HG02623 (cell line): ENCODE measurements around the gene PPM1H.
A peak's percentile ranks its signal among the peaks of the same experiment; 100 is the strongest.
"Not testable (repeated sequence)": the region's sequence is repeated elsewhere in the genome, so short reads cannot be mapped to it uniquely, and the experiment has no call there.

ENCODE experiments used
- ATAC-seq: cut with Tn5 transposase; IDR thresholded peaks from one replicate; pipeline ENCODE4 v1.9.1; 2021; ENCODE audit warnings: moderate library complexity; ENCODE audit not compliant: unreplicated experiment

PPM1H gene, protein sequence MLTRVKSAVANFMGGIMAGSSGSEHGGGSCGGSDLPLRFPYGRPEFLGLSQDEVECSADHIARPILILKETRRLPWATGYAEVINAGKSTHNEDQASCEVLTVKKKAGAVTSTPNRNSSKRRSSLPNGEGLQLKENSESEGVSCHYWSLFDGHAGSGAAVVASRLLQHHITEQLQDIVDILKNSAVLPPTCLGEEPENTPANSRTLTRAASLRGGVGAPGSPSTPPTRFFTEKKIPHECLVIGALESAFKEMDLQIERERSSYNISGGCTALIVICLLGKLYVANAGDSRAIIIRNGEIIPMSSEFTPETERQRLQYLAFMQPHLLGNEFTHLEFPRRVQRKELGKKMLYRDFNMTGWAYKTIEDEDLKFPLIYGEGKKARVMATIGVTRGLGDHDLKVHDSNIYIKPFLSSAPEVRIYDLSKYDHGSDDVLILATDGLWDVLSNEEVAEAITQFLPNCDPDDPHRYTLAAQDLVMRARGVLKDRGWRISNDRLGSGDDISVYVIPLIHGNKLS

DNA sequence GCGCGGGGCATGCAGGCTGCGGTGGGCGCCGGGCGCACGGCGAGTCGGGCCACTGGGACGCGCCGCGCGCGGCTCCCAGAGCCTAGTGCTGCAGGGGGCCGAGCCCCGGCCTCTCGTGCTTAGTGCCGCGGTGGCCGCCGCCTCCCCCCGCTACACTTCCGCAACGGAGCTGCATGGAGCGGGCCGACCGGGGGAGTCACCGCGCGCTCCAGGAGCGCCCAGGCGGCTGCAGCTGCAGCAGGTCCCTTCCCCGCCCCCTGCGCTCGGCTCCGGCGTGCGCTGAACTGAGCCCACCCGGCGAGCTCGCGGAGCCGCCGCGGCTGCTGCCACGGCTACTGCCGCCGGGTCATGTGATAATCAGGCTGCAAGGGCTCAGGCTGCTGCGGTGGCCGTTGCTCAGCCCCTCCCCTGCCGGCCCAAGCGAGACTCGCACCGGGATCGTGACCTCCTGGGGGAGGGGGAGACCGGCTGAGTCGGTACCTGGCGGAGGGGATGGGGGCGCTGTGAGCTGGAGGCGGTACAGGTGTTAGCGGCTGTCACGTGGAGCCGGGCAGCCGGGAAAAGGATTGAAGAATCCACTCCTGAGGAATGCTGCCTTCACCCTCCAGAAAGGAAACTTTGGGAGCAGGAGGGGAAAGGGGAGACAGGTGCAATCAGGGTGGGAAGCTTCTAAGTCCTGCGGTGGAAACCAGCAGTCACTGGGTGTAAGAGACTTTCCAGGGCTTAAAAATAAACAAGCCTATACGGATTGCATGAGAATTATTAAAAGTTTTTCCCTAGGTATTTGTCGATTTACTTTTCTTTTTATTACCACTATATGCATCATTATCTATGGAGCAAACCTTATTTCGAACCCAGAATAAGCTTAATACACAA lies at the start of gene PPM1H:
Gene PPM1H (minus strand): TSS at position 352 of the 876 bp plus-strand sequence. CDS start 414 bp downstream, outside the sequence.
- peak; percentile 81 for ATAC-seq

DNA sequence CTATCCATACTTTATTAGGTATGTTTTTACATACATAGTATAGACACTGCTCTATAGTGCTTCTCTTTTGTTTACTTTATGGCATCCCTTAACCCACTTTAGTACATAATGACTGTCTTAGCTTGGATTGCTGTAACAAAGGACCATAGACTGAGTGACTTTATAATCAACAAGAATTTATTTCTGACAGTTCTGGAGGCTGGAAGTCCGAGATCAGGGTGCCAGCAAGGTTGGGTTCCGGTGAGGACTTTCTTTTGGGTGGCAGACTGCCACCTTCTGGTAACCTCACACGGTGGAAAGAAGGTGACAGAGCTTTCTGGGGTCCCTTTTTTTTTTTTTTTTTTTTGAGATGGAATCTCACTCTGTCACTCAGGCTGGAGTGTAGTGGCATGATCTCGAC lies 48.6 kb upstream of the PPM1H start:
- no peak for ATAC-seq

DNA sequence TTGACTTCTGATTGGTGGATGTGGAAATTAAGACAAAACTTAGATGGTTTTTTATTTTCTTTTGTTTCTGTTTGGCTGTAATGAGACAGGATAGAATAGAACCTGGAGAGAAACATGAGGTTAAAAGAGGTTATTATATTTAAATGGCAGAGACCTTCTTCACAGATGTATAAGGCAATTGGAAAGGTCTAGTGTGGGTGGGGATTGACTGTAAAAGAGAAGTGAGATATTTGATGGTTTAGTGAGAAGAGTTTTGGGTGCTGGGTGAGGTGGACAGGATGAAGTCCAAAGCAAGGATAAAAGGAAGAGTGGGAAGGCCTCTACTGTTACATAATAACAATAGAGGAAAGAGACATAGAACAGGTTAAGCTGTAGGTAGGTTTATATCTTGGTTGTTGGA lies 43.8 kb upstream of the PPM1H start:
- no peak for ATAC-seq

DNA sequence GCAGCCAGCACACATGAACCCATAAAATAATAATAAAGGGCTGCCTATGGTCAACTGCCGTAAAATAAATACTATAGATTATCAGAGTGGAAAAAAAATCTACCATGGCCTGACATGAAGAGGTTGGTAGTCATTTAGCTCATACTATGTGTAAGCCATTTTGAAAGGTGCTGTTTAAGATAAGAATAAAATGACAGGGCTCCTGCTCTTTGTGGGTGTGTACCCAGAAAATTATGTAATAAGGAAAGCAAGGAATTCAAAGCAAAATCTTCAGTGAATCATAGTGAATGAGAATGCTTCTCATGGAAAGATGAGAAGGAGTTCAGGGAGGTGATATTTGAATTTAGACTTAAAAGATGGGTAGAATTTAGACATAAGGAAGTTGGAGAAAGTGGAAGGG lies 42.9 kb upstream of the PPM1H start:
- no peak for ATAC-seq

DNA sequence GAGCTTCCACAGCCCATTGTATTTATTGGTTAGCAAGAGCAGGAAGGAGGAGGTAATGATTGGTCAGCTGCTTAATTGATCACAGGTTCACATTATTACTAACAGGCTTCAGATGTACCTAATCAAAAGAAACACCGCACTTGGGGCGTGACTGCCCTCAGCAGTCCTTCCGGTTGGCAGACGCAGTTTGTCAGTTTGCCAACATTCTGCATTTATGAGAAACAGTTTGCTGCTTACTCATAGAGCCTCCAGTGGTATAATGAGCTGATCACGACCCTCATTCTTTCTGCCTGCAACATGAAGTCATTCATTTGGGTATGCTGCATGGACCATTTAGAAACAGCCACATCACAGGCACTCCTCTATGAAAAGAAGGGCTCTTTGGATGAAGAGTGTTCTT lies 42.5 kb upstream of the PPM1H start:
- ATAC-seq, result no peak

DNA sequence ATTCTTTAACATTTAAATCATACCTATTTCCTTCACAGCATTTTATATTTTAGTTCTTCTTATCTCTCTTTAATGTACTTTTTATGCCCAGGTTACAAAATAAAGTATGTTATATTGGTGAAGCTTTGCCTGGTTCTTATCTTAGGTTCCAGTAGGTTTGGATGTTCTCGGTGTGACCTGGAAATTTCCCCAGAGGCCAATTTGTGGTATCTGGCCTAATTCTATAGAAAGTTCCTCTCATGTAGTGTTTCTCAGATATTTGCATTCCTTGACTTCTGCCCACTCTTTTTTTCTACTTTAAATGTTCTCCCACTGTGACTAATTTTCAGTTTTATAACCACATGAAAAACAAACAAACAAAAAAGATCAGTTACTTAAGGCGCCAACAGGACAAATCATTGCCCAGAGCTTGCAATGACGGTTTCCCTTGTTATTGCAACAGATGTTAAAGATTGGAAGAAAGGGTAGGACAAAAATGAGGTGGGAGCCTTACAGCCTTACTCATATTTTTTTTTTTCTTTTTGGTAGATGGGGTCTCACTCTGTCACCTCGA lies 41.2 kb upstream of the PPM1H start:
- no peak for ATAC-seq

DNA sequence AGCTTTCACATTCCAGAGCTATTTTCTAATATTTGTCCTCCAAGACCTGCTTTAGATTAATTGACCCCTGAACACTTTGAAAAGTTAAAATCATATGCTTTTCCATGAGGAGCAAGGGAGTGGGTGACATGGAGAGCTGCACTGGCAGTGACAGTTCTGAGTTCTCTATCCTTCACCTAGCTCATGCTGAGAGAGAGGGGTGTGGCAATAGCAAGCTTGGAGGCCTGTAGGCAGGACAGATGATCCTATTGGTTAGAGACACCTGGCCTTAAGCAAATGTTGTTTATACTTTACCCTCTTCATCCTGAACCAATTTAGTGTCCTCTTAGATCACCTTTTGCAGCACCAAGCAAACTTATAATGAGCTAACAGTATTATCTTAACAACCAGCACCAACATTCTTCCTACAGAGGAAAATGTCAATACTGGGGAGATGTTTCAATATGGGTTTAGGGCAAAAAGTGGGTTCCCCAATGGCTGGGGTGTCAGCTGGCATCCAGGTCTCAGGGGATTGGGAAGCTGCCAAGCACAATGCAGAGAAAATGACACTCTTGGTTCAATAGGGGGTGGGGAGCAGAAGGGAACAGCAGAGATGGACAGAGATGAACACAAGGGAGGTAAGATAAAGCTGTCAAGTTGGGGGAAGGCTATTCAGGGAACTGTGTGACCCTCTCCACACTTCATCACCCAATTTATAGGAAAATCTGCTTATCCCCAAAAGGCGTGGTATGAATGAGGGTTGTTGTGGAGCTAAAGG lies 37.0 kb upstream of the PPM1H start:
- no peak for ATAC-seq

DNA sequence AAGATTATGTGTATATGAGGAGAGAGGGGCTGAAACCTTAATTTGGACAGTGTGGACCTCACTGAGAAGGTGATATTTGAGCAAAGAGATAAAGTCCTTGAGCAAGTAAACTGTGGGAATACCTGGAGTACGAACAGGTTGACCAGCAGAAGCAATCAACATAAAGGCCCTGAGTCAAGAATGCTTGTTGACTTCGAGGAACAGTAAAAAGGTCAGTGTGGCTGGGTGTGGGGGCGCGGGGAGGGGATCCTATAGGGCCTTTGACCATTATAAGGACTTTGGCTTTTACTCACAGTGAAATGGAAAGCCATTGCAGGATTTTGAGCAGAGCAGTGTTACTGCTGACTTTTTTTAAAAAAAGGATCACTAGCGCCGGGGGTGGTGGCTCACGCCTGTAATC lies 34.7 kb upstream of the PPM1H start:
- no peak for ATAC-seq

DNA sequence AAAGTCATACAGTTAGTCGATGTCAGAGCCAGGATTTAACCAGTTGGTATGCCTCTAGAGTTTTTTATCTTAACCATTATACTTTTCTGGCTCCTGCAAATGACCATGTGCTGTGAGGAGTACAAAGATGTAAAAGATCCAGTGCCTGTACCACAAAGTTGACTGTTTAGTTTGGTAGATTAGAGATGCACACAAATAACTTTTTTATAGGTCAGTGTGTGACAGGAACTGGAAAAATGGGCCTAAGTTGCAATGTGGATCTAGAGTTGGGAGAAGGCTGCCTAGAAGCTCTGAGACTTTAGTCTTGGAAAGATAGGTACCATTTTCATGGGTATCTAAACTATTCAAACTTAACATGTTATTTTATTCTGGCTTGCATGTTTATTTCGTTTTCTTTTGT lies 32.8 kb upstream of the PPM1H start:
- ATAC-seq, result no peak

DNA sequence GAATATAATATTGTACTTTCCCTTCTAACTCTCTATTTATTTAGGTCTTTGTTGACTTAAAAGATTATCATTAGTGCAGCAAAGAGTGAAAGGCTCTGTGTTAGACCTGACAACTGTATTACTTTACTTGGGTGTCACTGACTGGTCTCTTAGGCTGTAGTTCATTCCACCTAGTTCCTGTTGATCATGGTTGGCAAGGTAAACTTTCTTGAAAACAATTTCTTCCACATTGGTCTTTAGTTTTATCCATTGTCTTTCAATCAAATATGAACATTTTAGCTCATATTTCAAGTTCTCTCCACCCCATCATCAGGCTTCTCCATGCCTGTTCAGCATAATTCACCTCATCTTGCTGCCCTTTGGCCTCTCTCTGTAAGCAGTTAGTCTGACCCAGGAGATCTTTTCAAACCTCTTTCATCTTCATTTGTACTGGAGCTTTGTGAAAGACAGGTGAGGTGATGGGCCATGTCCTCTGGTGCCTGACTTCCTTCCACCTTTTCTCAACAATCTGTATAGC lies 32.1 kb upstream of the PPM1H start:
- no peak for ATAC-seq

DNA sequence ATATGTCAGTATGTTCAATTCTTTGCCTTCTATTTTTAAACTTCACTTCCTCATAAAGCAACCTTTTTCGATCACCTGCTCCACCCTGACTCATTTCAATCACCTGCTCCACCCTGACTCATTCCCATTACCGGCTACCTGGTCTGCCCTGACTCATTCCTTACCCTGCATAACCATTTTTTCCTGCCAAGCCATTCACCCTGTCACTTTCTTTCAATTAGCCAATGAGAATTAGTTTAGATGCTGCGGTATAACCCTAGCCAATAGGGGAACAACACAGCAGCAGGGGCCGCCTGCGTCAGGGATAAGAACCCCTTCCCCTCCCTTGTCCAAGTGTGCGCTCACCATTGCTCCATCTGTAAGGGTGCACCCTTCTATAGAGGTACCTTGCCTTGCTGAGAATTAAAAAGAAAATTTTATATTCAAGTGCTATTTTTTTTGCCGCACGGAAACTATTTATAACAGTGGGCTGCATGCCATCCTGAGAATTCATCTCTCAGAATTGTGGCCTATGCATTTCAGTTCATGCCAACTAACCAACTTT lies 31.6 kb upstream of the PPM1H start:
- ATAC-seq, result peak; percentile 48

DNA sequence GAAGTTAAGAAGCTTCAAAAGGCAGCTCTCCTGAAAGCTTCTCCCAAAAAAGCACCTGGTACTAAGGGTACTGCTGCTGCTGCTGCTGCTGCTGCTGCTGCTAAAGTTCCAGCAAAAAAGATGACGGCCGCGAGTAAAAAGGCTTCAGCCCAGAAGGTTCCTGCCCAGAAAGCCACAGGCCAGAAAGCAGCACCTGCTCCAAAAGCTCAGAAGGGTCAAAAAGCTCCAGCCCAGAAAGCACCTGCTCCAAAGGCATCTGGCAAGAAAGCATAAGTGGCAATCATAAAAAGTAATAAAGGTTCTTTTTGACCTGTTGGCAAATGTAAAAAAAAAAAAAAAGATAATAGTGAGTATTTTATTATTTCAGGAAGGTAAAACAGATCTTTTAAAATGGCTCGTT lies 30.8 kb upstream of the PPM1H start:
- not testable (repeated sequence) for ATAC-seq

DNA sequence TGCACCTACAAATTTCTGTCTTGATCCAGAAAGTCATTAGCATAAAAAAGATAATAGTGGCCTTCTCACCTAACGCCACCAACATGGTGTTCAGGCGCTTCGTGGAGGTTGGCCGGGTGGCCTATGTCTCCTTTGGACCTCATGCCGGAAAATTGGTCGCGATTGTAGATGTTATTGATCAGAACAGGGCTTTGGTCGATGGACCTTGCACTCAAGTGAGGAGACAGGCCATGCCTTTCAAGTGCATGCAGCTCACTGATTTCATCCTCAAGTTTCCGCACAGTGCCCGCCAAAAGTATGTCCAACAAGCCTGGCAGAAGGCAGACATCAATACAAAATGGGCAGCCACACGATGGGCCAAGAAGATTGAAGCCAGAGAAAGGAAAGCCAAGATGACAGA lies 30.3 kb upstream of the PPM1H start:
- ATAC-seq, result not testable (repeated sequence)

DNA sequence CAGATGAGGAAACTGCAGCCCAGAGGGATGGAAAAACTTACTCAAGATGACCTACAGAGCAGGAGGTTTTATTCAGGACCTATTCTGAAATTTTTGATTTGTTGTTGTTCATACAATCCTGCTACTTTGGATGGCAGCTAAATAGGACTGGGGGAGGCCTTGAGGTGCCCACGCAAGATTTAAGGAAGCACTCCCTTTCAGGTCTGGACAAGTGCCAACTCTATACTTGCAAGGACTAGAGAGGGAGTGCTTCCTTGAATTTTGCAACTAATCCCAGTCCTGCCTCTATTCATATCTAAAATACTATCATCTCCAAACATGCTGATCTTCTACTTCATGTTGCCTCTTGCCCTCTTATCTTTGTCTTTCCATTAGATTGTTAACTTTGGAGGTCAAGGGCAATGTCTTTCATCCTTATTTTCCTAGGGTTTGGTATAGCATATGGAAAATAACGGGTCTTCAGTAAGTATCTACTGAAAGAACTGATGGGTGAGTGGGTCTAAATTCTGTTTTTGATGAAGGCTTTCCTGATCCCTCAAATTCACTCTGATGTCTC lies 28.6 kb upstream of the PPM1H start:
- ATAC-seq, result no peak

DNA sequence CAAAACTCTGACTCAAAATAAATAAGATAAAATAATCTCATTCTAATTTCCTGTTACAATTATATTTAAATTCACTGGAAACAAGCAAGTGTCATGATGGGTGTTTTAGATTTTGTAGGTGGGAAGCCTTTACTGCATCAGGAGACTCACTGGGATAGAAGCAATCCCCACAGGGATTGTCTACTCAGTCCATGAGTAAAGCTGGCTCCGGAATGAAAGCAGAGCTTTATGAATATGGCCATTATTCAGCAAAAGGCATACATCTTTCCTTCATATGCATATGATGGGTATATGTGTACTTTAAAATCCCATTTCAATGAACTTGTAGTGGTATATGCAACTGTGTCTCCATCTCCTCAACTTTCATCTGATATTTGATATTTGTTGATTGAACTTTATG lies 25.4 kb upstream of the PPM1H start:
- no peak for ATAC-seq

DNA sequence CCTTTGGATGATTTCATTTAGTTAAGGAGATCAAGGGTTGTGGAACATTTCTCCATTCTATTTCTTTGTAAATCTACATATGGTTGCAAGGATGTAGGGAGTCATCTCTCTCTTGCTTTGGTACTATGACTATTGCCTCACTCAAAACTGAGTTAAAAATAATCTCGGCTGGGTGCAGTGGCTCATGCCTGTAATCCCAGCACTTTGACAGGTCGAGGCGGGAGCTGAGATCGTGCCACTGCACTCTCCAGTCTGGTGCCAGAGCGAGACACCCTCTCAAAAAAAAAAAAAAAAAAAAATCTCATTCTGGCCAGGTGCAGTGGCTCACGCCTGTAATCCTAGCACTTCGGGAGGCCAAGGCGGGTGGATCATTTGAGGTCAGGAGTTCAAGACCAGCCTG lies 24.8 kb upstream of the PPM1H start:
- ATAC-seq, result no peak

DNA sequence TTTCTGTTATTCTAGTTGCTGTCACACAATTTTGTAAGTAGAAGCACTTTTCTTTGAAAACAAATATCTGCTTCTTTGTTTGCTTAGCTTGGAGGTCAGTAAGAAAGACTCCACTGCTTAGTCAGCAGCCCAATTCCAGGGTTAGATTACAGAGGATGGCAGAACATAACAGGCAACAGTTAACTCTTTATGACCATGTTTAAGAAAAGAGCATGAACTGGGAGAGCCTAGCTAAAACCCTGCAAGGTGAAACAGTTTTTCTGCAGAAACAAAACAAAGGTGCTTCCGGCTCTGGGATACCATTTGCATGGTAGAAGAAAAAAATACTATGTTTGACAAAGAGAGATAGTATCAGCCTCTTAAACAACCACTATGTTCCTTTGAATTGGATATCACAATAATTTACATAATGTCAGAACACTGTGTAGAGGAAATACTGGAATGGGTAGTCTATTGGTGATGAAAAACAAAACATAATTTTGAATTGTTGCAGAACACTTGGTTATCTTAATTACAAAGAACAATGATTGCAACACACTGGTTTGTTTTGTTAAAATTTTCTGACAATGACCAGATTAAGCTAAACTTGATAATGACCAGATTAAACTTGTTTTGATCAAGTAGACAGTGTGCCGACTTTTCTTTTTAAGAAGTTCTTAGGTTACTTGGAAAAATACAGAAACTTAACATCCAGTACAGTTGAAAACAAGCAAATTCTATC lies 22.4 kb upstream of the PPM1H start:
- no peak for ATAC-seq

DNA sequence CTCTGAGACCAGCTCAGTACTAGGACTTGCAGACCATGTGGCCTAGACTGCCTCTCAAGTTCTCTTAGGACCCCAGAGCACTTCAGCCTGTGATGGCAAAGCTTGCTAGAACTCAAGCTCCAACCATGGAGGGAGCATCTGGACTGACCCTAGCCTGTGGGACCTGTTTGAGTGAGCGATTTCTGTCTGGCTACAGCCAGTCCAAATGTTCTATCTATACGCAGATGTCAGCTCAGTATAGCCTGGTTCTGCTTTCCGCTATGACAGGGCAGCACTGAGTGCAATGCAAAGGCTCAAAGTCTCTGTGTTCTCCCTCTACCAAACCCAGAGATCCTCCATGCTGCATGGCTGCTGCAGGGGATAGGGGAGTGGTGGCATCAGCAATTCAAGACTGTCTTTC lies 20.7 kb upstream of the PPM1H start:
- no peak for ATAC-seq

DNA sequence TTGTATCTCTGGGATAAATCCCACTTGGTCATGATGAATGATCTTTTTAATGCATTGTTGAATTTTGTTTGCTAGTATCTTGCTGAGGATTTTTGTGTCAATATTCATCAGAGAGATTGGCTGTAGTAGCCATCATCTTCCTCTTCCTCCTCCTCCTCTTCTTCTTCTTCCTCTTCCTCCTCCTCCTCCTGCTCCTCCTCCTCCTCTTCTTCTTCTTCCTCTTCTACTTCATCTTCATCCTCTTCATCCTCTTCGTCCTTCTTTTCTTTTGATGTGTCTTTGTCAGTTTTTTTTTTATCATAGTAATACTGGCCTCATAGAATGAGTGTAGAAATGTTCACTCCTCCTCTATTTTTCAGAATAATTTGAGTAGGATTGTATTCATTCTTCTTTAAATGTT lies 15.4 kb upstream of the PPM1H start:
- ATAC-seq, result no peak
